Tibial artery (tissue), 4 donors: ENCODE measurements around the gene MIS18A.

ENCODE experiments used
- DNase-seq, 2 donors: peaks; one replicate each; pipeline ENCODE4 v3.0.0-alpha.2; 2019
- H3K27ac ChIP-seq, 2 donors: fragments of 200-600 bp; sonication (generic) in 1 of 2; 1 replicate in 1 of 2; 2 replicates in 1 of 2; pipeline ENCODE4 v1.5.1; 2018 to 2019; ENCODE audit warnings: mild to moderate bottlenecking in 1 of 2
- H3K27me3 ChIP-seq, 2 donors: fragments of 200-600 bp; sonication (generic) in 1 of 2; one replicate each; pipeline versions ENCODE4 v1.5.1 to v1.6.0; 2016 to 2019
- H3K36me3 ChIP-seq, 3 donors: fragments of 200-600 bp; sonication (generic) in 2 of 3; one replicate each; pipeline ENCODE4 v1.5.1; 2016 to 2019; ENCODE audit warnings: mild to moderate bottlenecking in 2 of 3
- H3K4me1 ChIP-seq, 4 donors: fragments of 200-600 bp; sonication (generic) in 2 of 4; 1 replicate in 3 of 4; 2 replicates in 1 of 4; pipeline ENCODE4 v1.5.1; 2016 to 2019
- H3K4me3 ChIP-seq, 2 donors: fragments of 200-600 bp; sonication (generic) in 1 of 2; 1 replicate in 1 of 2; 2 replicates in 1 of 2; pipeline ENCODE4 v1.5.1; 2018 to 2019; ENCODE audit warnings: mild to moderate bottlenecking in 2 of 2
- H3K9me3 ChIP-seq, 3 donors: fragments of 200-600 bp; sonication (generic) in 1 of 3; one replicate each; pipeline ENCODE4 v1.5.1; 2016 to 2019
- CTCF ChIP-seq, 2 experiments: fragments of 200-600 bp in 1 of 2; fragments of 450-650 bp in 1 of 2; IDR thresholded peaks; one replicate each; pipeline ENCODE4 v1.5.1; 2017 to 2019; ENCODE audit warnings: antibody characterized with exemption in 2 of 2, mild to moderate bottlenecking in 1 of 2, moderate library complexity in 1 of 2
- intact Hi-C: fragments of 100-400 bp; cut with DNase I; formaldehyde crosslinking; loops from one replicate; pipeline ENCODE4 v1.15.0; 2023; ENCODE audit warnings: low total_unique reads

MIS18A gene

DNA sequence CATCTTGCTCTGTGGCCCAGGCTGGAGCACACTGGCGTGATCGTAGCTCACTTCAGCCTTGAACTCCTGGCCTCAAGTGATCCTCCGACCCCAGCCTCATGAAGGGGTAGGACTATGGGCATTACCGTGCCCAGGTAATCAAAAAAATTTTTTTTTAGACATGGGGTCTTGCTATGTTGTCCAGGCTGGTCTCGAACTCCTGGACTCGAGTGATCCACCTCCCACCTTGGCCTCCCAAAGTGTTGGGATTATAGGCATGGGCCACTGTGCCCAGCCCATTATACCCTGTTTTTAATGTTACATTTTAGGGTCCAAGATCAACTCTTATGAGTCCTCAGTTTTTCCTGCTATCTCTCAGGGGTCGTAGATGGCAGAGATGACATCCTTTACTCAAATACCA, 26.1 kb upstream of the MIS18A start:
- H3K27me3 ChIP-seq: no peaks in the 10 kb centered on the region
- TF ChIP-seq CTCF (IDR thresholded peaks at IDR 0.05): no peak
- peaks cover 0 to 21% (median 5%) of the 10 kb centered on the region in 3 donors for H3K36me3 ChIP-seq
- no peak overlapping the region for H3K4me3 ChIP-seq
- intact Hi-C loops: no loop called here
- H3K27ac ChIP-seq: no peak overlapping the region
- no peak for DNase-seq
- H3K4me1 ChIP-seq: no peaks in the 10 kb centered on the region
- H3K9me3 ChIP-seq: no peaks in the 10 kb centered on the region

- DNase-seq: no peak
- no peak overlapping the region for H3K4me3 ChIP-seq
- TF ChIP-seq CTCF (IDR thresholded peaks at IDR 0.05): no peak
- H3K27me3 ChIP-seq: no peaks in the 10 kb centered on the region
- H3K4me1 ChIP-seq: no peaks in the 10 kb centered on the region
- intact Hi-C loops: no loop called here
- no peaks in the 10 kb centered on the region for H3K9me3 ChIP-seq
- no peak overlapping the region for H3K27ac ChIP-seq
- peaks cover 0 to 6% (median under 1%) of the 10 kb centered on the region in 3 donors for H3K36me3 ChIP-seq
Measured at GRCh38 chr21:32303385-32303784, 24.5 kb upstream of the MIS18A start.

- intact Hi-C loops: no loop called here
- H3K4me1 ChIP-seq: no peaks in the 10 kb centered on the region
- no peaks in the 10 kb centered on the region for H3K27me3 ChIP-seq
- no peaks in the 10 kb centered on the region for H3K9me3 ChIP-seq
- no peak for TF ChIP-seq CTCF (IDR thresholded peaks at IDR 0.05)
- H3K36me3 ChIP-seq: no peaks in the 10 kb centered on the region
- DNase-seq: no peak
- H3K27ac ChIP-seq: no peak overlapping the region
- no peak overlapping the region for H3K4me3 ChIP-seq
Measured at GRCh38 chr21:32302560-32302959, 23.7 kb upstream of the MIS18A start.

GRCh38 chr21:32301596-32301995, 22.7 kb upstream of the MIS18A start:
- Histone ChIP-seq H3K27ac (no peak overlapping the region), H3K4me3 (no peak overlapping the region), H3K27me3 (no peaks in the 10 kb centered on the region), H3K36me3 (no peaks in the 10 kb centered on the region), H3K4me1 (no peaks in the 10 kb centered on the region), H3K9me3 (no peaks in the 10 kb centered on the region)
- TF ChIP-seq CTCF (IDR thresholded peaks at IDR 0.05): no peak
- DNase-seq: no peak
- intact Hi-C loops: no loop called here

- Histone ChIP-seq H3K27ac (no peak overlapping the region), H3K4me1 (no peaks in the 10 kb centered on the region), H3K9me3 (no peaks in the 10 kb centered on the region), H3K4me3 (no peak overlapping the region), H3K27me3 (no peaks in the 10 kb centered on the region), H3K36me3 (no peaks in the 10 kb centered on the region)
- TF ChIP-seq CTCF (IDR thresholded peaks at IDR 0.05): no peak
- intact Hi-C loops: no loop called here
- DNase-seq: no peak
Measured at GRCh38 chr21:32300117-32300681, 21.4 kb upstream of the MIS18A start.

DNA sequence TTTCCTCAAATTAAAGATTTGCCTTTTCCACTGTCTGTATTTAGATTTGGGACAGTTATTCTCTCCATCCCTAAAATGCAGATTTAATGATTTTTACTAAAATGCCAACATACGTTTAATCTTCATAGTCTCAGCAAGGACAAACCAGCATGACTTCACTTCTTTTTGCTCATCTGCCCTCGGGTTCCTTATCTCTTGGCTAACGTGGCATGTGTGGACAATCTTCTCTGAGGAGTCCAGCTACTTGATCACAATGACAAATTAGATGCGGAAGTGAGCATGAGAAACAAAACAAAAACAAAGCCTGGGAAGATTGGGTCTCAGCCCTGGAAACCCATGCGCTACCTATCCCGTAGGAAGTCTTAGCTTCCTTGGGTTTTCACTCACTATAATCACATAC, 20.8 kb upstream of the MIS18A start:
- Histone ChIP-seq H3K27ac (no peak overlapping the region), H3K36me3 (no peaks in the 10 kb centered on the region), H3K4me3 (no peak overlapping the region), H3K27me3 (no peaks in the 10 kb centered on the region), H3K4me1 (no peaks in the 10 kb centered on the region), H3K9me3 (no peaks in the 10 kb centered on the region)
- no peak for DNase-seq
- intact Hi-C loops: no loop called here
- TF ChIP-seq CTCF (IDR thresholded peaks at IDR 0.05): no peak
